Activated CD8-positive, alpha-beta memory T cell treated with anti-CD3 and anti-CD28 coated beads, Interleukin-2, amount 50 U/mL, for 24 hours (primary cell): Measurements from ENCODE around the gene SH3YL1.

ENCODE experiments used
- DNase-seq: peaks from one replicate; pipeline ENCODE4 v3.0.0-alpha.2; 2020; ENCODE audit errors: extremely low read depth

SH3YL1 gene

DNA sequence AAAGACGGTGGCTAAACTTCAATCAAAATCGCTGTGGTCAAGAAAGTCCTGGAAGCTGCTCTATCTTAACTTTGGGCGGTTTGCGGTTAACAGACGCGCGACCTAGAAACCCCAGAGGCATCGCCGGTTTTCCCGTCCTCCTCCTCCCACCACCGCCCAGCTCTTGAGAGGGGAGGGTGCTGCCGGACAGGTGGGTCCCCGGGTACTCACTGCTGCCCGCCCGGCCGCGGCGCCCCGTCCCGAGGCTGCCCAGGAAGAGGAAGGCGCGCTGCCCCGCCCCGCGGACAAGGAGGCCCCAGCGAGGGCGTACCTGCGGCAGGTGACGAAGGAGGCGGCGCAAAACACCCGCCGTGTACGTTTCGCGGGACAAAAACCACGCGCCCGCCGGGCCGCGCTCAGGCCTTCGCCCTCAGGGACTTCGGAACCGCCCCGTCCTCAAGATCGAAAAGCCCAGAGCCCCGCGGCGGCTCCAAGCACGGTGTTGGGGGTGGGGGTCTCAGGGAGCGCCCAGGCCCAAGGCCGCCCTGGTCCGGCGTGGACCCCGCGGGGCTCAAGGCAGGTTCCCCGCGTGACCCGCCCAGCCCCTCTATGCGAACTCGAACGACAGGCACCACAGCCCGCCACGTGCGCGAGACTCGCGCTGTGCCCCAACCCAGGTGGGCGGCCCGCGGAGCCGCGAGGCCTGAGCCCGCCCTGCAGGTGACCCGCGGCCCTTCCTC lies at the start of gene SH3YL1:
TSS of gene SH3YL1 (minus strand) at position 259 of the 719 bp plus-strand sequence. CDS start at position 211, 48 bp downstream.
- no peak for DNase-seq

DNA sequence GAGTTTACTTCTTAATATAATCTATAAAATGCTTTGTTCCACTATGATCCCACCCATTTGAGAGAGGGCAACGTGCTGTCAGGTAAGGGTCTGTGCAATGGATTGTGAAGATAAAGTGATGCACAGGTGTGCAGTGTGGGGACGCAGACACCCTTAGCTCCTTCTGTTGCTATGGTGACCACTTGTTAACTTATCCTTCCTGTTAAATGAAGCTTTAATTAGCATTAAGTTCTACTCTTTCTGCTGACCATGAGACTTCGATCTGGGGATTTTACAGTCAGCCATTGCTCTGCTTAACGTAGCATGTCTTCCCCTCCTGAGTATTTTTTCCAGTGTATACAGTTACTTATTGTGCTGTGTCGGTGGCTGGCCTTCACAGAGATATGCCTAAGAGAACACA lies 47.2 kb upstream of the SH3YL1 start:
- DNase-seq: no peak

DNA sequence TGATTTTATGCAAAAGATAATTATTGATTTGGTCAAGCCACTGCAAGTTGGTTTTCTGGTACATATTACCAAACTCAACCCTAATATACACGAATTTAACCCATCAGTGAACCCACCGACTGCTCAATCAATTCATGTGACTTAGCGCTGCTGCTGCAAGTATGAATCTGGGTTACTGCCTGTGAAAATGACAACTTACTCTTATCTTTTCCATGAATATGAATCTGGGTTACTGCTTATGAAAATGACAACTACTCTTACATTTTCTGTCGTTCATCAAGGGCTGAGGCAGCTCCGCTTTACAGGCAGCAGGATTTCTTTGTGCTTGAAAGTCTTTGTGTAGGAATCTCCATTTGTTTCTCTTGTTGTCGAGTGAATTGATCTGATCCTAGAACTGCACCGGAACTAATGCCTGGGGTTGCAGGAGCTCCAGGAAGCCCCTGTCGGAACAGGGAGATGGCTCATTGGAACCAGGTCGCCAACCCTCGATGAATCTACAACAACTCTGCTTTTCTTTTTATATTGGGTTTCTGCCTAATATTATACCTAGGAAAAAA lies 46.2 kb upstream of the SH3YL1 start:
- no peak for DNase-seq

DNA sequence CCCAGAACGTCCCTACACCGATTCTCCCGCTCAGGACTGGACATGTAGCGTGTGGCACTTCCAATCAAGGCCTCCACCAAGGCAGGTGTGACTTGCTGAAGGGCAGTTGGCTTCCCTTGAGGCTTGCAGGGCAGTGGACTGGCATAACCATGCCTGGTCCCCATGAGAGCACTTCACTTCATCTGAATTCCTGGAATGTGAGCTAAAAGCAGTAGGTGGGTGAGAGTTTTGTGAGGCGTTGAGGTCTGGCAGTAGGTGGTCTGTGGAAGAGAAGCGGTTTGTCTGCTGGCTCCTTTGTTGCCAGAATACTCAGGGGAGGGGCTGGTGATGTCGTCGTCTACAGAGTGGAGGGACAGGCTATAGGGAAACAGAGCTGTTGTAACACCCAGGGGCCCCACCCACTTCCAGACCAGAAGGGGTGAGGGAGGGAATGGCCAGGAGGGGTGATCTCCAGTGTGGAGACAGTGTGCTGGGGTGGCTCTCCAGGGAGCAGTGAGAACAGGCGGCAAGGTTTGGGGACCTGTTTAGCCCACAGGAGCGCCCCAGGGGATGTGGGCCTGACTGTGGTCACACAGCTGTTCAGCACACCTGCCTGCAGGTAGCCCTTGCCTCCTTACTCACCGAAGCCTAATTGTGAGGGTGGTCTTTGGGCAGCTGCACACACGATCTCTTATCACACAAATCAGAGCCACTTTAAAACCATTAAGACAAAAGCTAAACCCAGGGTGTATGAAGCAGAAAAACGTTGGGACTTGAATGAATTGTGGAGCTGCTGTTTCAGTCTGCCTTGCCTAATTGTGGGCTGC lies 45.5 kb upstream of the SH3YL1 start:
- no peak for DNase-seq

DNA sequence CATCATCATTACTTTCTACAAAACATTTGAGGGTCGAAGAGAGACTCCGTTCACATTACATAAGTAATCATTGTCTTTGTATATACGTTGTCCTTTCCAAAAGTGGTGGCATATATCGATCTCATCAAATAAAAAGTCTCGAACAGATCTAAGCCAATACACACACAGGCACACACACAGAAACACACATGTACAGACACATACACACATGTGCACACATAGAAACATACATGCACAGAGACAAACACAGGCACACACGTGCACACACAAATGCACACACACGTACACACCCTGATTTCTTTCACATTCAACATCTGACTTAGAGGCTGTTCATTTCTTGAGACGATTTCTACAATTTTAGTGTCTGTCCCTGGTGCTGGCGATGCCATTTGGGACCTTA lies 41.5 kb upstream of the SH3YL1 start:
- DNase-seq: no peak

DNA sequence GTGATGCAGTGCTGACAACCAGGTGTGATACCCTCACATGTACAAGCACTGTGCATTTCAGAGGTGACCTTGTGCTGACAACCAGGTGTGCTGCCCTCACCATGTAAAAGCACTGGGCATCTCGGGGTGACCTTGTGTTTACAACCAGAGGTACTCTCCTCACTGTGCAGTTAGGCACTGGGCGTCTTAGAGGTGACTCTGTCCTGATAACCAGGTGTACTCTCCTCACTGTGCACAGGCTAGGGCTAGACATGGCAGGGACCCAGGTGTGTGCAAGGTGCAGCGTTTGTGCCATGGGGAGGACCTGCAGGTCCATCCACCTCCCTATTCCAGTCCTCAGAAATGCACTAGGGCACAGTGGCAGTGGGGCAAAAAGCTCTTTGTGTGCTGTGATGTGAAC lies 32.5 kb upstream of the SH3YL1 start:
- no peak for DNase-seq

GRCh38 chr2:295090-295489 lies 31.3 kb upstream of the SH3YL1 start:
- DNase-seq: no peak

GRCh38 chr2:290090-290722 lies 26.4 kb upstream of the SH3YL1 start:
- no peak for DNase-seq

- DNase-seq: no peak
Observed at GRCh38 chr2:289362-290089, 25.7 kb upstream of the SH3YL1 start.

DNA sequence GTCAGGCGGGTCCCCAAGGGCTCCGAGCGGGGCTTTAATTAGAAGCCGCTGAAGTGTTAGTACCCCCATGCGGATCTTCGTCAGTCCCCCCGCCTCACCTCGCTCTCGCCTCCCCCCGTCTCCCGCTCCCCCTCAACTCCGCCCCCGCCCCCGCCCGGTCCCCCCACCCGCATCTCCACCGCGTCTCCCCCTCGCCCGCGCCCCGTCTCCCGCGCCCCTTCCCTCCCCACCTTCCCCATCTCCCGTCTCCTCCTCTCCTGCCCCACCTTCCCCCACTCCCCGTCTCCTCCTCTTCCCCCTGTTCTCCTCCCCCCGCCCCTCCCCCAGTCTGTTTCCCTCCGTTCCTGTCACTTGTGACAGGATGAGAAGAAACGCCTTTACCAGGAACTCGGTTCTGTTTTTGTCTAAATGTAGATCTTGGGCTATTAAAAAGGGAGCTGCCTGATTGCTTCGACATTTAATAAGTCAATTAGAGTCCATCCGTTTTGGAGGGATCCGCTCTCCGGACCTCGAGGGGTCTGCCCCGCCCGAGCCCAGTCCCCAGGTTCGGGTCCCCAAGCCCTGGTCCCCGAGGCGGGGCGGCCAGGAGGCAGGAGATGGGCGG lies 25.0 kb upstream of the SH3YL1 start:
- DNase-seq: no peak

DNA sequence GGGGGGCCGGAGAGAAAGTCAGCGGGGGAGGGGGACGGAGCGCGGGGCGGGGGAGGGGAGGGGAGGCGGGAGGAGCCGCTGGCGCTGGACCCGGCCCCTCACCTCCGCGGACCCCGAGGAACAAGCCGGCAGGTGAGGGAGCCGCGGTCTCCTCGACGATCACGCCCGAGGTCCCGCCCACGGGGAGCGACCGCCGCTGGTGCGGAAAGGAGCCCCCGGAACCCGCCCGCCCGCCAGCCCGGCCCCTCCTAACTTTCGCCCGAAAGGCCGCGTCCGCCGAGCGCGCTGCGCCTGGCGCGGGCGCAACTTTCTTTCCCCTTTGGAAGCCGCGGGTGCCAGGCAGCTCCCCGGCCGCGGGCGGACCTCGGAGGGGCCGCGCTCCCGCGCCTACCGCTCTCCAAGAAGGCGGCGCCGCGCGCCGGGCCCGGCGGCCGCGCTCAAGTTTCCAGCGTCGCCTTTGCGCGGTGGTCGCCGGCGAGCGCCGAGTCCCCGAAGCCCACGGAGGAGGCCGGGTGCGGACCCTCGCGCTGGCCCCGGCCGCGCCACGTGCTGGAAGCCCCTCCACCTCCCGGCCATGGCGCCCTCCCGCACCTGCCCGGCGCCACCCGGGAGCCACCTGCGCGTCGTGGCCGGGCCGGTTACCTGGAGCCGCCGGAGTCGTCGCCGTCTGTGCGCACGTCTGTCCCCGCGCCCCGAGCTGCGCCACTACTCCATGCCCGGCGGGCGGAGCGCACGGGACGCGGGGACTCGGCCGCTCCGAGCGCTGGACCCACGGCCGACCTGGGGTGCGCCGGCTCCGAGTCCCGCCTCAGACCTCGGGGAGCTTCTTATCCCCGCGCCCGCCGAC lies 24.3 kb upstream of the SH3YL1 start, which contains the start of gene ALKAL2:
TSS of gene ALKAL2 (minus strand) at position 181 of the 847 bp plus-strand sequence. CDS start 256 bp downstream, outside the sequence.
- DNase-seq: no peak

DNA sequence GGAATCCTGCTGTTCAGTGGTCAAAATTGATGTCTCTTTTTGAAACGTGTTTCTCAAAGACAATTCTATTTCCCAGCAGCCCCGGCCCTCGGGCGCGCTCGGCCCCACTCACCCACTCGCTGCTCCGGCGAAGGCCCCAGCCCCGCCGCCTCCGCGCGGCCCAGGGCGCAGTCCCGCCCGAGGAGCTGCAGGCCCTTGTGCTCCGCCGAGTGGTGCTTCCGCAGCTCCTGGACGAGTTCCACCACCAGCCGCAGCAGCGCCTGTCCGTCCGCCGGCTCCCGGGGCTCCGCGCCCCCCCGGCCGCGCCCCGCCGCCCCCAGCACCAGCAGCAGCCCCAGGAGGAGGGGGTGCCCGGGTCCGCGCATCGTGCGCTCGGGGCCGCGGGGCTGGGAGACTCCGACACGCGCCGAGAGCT lies 23.6 kb upstream of the SH3YL1 start:
- DNase-seq: no peak

GRCh38 chr2:286774-287392 lies 23.1 kb upstream of the SH3YL1 start:
- DNase-seq: no peak

DNA sequence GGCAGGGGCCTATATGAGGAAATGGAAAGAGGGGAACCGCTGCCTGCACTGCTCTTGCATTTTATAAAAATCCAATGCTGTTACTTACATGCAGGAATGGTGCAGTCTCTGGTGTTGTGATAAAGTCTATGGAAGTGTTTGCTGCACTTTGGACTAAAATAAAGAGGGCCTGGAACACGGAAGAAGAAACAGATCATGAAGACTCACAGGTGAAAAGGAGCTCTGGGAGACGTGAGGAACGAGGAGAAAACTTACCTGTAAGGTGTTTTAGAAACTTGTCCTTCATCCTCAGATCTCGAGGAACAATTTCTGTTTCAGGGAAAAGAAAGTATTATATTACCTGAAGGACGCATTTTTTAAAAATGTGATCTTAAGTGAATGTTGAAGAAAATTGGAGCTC lies 22.2 kb upstream of the SH3YL1 start:
- DNase-seq: no peak

- DNase-seq: no peak
Observed at GRCh38 chr2:285531-285930, 21.7 kb upstream of the SH3YL1 start.

DNA sequence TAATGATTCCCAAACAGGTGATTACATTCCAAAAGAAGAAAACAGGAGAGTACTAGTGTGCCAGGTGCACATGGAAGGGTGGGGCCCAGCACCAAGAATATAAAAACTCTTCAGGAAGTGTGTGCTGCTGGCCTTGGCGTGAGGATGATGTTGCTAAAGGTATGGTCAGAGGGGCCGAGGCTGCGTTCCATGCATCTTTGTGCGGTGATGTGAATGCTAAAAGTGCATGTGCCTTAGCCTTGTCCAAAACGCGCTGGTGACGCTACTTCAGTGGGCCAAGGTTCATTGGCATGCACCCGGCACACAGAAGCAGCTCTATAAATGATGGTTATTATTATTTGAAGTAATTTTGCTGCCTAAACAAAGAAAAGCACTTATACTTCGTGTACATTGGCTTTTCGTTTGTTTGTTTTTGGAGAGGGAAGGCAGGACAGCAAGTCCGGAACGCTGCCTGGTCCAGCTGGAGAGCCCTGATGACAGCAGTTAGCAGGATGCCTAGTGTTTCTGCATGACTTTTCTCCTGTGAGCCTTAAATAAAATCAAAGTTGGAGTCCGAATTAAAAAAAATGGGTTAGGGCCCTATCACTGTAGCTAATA lies 21.2 kb upstream of the SH3YL1 start:
- no peak for DNase-seq

DNA sequence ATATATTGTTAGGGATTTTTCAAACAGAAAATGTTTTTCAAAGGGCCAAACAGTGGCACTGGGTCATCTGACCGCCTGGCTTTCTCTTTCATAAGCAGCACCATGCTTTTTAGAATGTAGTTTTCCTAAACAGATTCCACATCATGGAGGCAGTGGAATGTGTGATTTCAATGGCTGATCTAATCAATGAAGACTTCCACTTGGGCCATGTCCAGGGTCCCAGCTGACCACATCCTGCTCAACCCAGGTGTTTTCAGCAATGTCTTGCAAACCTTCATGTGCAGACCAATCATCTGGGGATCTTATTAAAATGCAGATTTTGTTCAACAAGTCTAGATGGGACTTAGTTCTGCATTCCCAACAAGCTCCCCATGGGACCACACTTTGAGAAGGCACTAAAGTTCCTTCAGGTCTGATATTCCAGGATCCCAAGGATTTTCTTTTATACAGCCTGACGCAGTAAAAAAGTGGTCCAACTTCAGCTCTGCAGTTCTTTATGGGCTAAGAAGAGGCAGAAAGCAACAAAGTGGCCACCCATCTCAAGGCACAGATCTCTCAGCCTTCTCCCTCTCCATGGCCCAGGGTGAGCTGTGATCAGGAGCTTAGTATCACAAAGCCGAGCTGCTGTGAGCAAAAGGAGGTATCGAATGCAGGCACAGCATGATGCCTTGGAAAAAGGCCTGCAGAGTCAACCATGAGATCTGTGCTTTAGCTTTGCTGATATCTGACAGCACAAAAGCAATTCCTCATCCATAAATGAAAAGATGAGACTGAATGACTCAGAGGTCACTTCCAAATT lies 20.4 kb upstream of the SH3YL1 start:
- DNase-seq: no peak
